ENCODE results near the gene BGLAP.

- no peak for TF ChIP-seq EGR1 (IDR thresholded peaks at IDR 0.05; ENCODE audit: low read depth)
- TF ChIP-seq ZNF274 (IDR thresholded peaks at IDR 0.05; ENCODE audit: low read depth, low read length): no peak
- no peak for TF ChIP-seq YY1 (IDR thresholded peaks at IDR 0.05; ENCODE audit: extremely low read depth, insufficient replicate concordance, low read depth, low read length)
- no peak for TF ChIP-seq POLR2A (IDR thresholded peaks at IDR 0.05; ENCODE audit: borderline replicate concordance, extremely low read depth, insufficient read depth, insufficient read length)
- TF ChIP-seq CTCF (IDR thresholded peaks at IDR 0.05 in 2 of 3, conservative IDR thresholded peaks at IDR 0.05 in 1 of 3; ENCODE audit: borderline replicate concordance in 1 of 3, insufficient read depth in 1 of 3, low read depth in 2 of 3, low read length in 2 of 3): no peak
Measured at GRCh38 chr1:156193208-156193487, 48.8 kb upstream of the BGLAP start.
